Gastroesophageal sphincter (tissue), 4 donors: ENCODE measurements around the gene PTGIR. TPM values are rescaled to one million over a fixed set of nuclear protein-coding genes. Genes with fewer than 3 reads are reported as not detected.

Source experiments
- ATAC-seq: fragments of 150-250 bp; one replicate; pipeline ENCODE4 v1.9.1; 2016; ENCODE audit warnings: mild to moderate bottlenecking, moderate library complexity
- H3K27ac ChIP-seq, 4 donors: fragments of 200-600 bp; sonication (generic) in 3 of 4; 1 replicate in 3 of 4; 2 replicates in 1 of 4; pipeline ENCODE4 v1.5.1; 2016 to 2019
- H3K27me3 ChIP-seq: fragments of 200-600 bp; sonication (generic); one replicate; pipeline ENCODE4 v1.5.1; 2019
- H3K36me3 ChIP-seq, 2 donors: fragments of 200-600 bp; sonication (generic); one replicate each; pipeline ENCODE4 v1.5.1; 2019; ENCODE audit warnings: control low read depth in 1 of 2
- H3K4me1 ChIP-seq, 3 donors: fragments of 200-600 bp; sonication (generic); 1 replicate in 2 of 3; 2 replicates in 1 of 3; pipeline ENCODE4 v1.5.1; 2016 to 2019; ENCODE audit warnings: control low read depth in 2 of 3
- H3K4me3 ChIP-seq, 2 donors: fragments of 200-600 bp; sonication (generic); one replicate each; pipeline ENCODE4 v1.5.1; 2019; ENCODE audit warnings: mild to moderate bottlenecking in 1 of 2, moderate library complexity in 1 of 2
- H3K9me3 ChIP-seq, 3 donors: fragments of 200-600 bp; sonication (generic); one replicate each; pipeline ENCODE4 v1.5.1; 2017 to 2019; ENCODE audit warnings: control low read depth in 2 of 3
- EP300 ChIP-seq: sonication (generic); formaldehyde crosslinking; IDR thresholded peaks from one replicate; pipeline ENCODE4 v1.6.1; 2017; ENCODE audit warnings: antibody characterized with exemption, mild to moderate bottlenecking
- POLR2A ChIP-seq, 2 donors: fragments of 450-650 bp; IDR thresholded peaks; one replicate each; pipeline ENCODE4 v1.6.1; 2017; ENCODE audit warnings: antibody characterized with exemption in 2 of 2, mild to moderate bottlenecking in 2 of 2, moderate library complexity in 1 of 2
- POLR2AphosphoS5 ChIP-seq: sonication (generic); formaldehyde crosslinking; IDR thresholded peaks from one replicate; pipeline ENCODE4 v1.6.1; 2017; ENCODE audit warnings: antibody characterized with exemption
- WGBS, 2 donors: methylation state at CpG; one replicate each; pipeline ENCODE4 v1.1.5; 2018; ENCODE audit warnings: low coverage in 1 of 2; 5-methylcytosine and 5-hydroxymethylcytosine counted together
- total RNA-seq, 4 donors: library from RNA; depleted of rRNA; stranded (reverse); fragments of >200 nt; gene quantifications; one replicate each; pipeline ENCODE4 v1.1.0, GENCODE V29; 2016
- TF ChIP-seq, protein P1 (sequence below), 4 experiments: fragments of 200-600 bp in 2 of 4; fragments of 450-650 bp in 2 of 4; sonication (generic) in 1 of 4; IDR thresholded peaks; one replicate each; pipeline ENCODE4 v1.5.1; 2017 to 2019; ENCODE audit warnings: antibody characterized with exemption in 4 of 4, mild to moderate bottlenecking in 2 of 4, moderate library complexity in 2 of 4

Gene PTGIR, protein sequence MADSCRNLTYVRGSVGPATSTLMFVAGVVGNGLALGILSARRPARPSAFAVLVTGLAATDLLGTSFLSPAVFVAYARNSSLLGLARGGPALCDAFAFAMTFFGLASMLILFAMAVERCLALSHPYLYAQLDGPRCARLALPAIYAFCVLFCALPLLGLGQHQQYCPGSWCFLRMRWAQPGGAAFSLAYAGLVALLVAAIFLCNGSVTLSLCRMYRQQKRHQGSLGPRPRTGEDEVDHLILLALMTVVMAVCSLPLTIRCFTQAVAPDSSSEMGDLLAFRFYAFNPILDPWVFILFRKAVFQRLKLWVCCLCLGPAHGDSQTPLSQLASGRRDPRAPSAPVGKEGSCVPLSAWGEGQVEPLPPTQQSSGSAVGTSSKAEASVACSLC
- 1 to 10 TPM; 3.6 to 5.9 (median 4.3) TPM for total RNA-seq

DNA sequence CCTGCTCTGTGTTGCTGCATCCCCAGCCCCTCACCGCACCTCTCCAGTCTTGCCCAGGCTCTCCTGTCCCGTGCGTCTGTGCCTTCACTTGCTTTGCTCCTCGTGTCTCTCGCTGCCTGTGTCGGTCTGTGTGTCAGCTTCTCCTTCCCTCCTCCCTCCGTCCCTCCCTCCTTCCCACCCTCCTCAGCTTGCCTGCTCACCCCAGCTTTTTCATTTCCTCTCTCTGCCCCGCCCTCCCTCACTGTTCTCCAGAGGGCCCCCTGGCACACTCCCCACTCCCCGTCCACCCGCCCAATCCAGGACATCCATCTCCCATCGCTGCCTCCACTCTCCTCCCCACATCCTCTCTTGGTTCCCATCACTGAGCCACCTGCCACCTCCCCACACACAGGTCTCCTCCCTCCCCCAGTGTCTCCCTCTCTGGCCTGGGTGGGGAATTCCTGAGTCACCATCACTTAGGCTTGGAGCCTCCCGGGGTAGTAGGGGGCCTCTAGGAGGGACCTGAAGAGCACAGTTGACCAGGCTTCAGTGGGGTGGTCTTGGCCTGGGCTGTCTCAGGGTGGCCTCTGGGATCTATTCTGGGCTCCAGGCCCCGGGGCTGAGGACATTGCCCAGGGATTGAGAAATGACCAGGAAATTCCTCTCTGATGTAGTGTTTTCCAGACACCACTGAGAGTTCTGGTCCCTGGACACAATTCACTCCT, at the start of gene PTGIR:
PTGIR (minus strand) TSS at position 132 of the 704 bp plus-strand sequence. CDS start 864 bp downstream, outside the sequence.
- TF ChIP-seq, protein P1, sequence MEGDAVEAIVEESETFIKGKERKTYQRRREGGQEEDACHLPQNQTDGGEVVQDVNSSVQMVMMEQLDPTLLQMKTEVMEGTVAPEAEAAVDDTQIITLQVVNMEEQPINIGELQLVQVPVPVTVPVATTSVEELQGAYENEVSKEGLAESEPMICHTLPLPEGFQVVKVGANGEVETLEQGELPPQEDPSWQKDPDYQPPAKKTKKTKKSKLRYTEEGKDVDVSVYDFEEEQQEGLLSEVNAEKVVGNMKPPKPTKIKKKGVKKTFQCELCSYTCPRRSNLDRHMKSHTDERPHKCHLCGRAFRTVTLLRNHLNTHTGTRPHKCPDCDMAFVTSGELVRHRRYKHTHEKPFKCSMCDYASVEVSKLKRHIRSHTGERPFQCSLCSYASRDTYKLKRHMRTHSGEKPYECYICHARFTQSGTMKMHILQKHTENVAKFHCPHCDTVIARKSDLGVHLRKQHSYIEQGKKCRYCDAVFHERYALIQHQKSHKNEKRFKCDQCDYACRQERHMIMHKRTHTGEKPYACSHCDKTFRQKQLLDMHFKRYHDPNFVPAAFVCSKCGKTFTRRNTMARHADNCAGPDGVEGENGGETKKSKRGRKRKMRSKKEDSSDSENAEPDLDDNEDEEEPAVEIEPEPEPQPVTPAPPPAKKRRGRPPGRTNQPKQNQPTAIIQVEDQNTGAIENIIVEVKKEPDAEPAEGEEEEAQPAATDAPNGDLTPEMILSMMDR (IDR thresholded peaks at IDR 0.05): peak in 1 of 4 experiments; percentile 7
- TF ChIP-seq EP300 (no peak), POLR2AphosphoS5 (peak; percentile 75), POLR2A (IDR thresholded peaks at IDR 0.05) (no peak)
- ATAC-seq: peak; percentile 87
- 20 to 42% methylated on average over 10 to 11 of the region's 13 CpGs for WGBS, 2 donors
- Histone ChIP-seq H3K27ac (peak within 1 kb of the TSS; percentile 20 to 86 (median 81)), H3K36me3 (no peaks in the 10 kb centered on the region), H3K9me3 (no peaks in the 10 kb centered on the region), H3K4me3 (peak within 1 kb of the TSS in 1 of 2 donors; percentile 27), H3K27me3 (no peaks in the 10 kb centered on the region), H3K4me1 (peaks cover 3 to 65% (median 45%) of the 10 kb centered on the region in 3 donors)

DNA sequence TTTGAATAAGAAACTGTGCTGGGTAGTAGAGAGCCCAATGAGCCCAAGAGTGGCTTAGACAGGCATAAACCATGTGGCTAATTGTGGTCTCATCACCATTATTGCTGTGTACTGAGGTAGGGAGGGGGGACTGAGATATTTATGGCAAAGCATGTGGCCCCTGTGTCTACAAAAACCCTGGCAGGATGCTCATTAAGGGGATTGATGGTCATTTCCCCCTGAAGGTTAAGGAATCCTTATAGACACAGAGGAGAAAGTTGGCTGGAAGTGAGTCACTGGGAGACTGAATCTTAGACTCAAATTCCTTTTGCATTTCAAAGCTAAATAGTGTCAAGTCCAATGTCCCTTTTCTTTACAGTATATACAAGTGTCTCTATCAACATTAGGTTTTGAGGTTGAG, 45.9 kb upstream of the PTGIR start:
- Histone ChIP-seq H3K4me3 (no peak overlapping the region), H3K27ac (no peak overlapping the region), H3K36me3 (peaks cover 0 to 35% of the 10 kb centered on the region in 2 donors), H3K9me3 (no peaks in the 10 kb centered on the region), H3K27me3 (no peaks in the 10 kb centered on the region), H3K4me1 (no peaks in the 10 kb centered on the region)
- TF ChIP-seq, protein P1 (IDR thresholded peaks at IDR 0.05): no peak
- TF ChIP-seq POLR2AphosphoS5: no peak
- TF ChIP-seq EP300: no peak
- no peak for ATAC-seq

DNA sequence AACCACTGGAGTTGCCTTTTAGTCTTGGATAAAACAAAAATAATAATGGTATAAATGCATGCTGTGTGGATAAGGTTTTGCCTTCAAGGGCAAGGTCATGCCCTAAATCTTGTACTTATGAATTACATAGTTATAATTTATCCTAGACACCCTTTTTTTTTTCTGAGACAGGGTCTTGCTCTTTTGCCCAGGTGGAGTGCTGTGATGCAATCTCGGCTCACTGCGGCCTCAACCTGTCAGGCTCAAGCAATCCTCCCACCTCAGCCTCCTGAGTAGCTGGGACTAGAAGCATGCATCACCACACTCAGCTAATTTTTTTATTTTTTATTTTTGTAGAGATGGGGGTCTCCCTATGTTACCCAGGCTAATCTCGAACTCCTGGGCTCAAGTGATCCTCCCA, 43.8 kb upstream of the PTGIR start:
- Histone ChIP-seq H3K36me3 (peaks cover 0 to 13% of the 10 kb centered on the region in 2 donors), H3K4me3 (no peak overlapping the region), H3K4me1 (no peaks in the 10 kb centered on the region), H3K27ac (no peak overlapping the region), H3K27me3 (no peaks in the 10 kb centered on the region), H3K9me3 (no peaks in the 10 kb centered on the region)
- no peak for ATAC-seq
- WGBS, 2 donors: 75 to 97% methylated on average over 1 to 3 of the region's 3 CpGs
- TF ChIP-seq EP300: no peak

DNA sequence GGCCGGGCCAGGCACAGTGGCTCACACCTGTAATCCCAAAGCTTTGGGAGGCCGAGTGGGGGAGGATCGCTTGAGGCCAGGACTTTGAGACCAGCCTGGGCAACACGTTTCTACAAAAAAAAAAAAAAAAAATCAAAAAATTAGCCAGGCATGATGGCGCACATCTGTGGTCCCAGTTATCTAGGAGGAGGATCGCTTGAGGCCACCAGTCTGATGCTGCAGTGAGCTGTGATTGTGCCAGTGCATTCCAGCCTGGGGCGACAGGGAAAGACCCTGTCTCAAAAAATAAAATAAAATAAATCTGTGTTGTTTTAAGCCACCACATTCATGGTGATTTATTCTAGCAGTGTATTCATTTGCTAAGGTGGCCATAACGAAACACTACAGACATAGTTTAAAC, 40.2 kb upstream of the PTGIR start:
- H3K27ac ChIP-seq: no peak overlapping the region
- TF ChIP-seq POLR2A (IDR thresholded peaks at IDR 0.05) (no peak), EP300 (no peak), POLR2AphosphoS5 (no peak)
- TF ChIP-seq, protein P1 (IDR thresholded peaks at IDR 0.05): no peak
- no peaks in the 10 kb centered on the region for H3K36me3 ChIP-seq
- WGBS, 2 donors: 81 to 88% methylated on average over 5 to 8 of the region's 8 CpGs
- no peaks in the 10 kb centered on the region for H3K27me3 ChIP-seq
- H3K4me1 ChIP-seq: peaks cover 0 to 17% (median 10%) of the 10 kb centered on the region in 3 donors
- no peaks in the 10 kb centered on the region for H3K9me3 ChIP-seq
- ATAC-seq: no peak
- H3K4me3 ChIP-seq: no peak overlapping the region

DNA sequence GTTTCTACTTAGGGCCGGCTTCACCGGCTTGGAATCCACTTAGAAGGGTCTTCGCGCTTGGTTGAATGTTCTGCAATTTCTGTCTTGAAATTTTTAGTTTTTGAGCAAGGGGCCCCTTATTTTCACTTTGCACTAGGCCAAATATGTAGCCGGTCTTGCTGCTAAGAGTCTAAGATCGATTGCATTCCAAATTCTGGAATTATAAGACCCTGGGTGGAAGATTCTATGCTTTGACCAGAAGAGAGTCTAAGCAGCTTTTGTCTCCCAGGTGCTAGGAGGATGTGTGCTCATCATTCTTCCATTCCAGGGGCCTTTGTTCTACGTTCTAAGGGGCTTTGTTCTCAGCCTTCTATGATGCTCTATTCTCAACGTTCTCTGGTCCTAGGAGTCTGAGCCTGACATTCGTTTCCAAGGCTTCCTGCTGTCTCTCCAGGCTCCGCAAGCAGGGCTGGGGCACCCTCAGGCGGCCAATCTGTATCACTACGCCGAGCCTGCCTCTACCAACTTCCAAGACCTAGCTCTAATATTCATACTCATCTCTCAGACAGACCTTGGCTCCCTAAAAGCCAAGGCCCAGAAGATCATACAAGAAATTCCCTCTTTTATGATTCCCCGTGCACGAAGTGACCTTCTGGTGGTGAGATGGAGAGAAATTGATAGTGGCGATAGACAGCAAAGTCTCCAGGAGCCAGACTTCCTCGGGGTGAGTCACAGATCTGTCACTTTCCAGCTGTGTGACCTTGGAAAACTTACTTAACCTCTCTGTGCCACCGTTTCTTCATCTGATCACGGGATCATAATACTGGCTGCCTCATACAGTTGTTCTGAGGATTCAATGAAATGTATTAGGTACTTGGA, 37.1 kb upstream of the PTGIR start:
- H3K4me1 ChIP-seq: peaks cover 0 to 47% (median 23%) of the 10 kb centered on the region in 3 donors
- peak overlapping the region; percentile 45 to 95 (median 88) for H3K27ac ChIP-seq
- H3K4me3 ChIP-seq: peak overlapping the region in 1 of 2 donors; percentile 44
- TF ChIP-seq, protein P1 (IDR thresholded peaks at IDR 0.05): peak in 3 of 4 experiments; percentile 95 to 96 (median 96)
- TF ChIP-seq POLR2AphosphoS5 (peak; percentile 48), POLR2A (IDR thresholded peaks at IDR 0.05) (no peak)
- 1 to 18% methylated on average over 7 to 18 of the region's 19 CpGs for WGBS, 2 donors
- peak; percentile 67 for ATAC-seq
- no peaks in the 10 kb centered on the region for H3K27me3 ChIP-seq
- H3K36me3 ChIP-seq: no peaks in the 10 kb centered on the region
- H3K9me3 ChIP-seq: no peaks in the 10 kb centered on the region
